Measurements from ENCODE around the gene ELAVL3. TPM values are rescaled to one million over a fixed set of nuclear protein-coding genes. Genes with fewer than 3 reads are reported as not detected.

Gene ELAVL3
- total RNA-seq, 1 experiment from 2014 or later = 1.2 TPM

DNA sequence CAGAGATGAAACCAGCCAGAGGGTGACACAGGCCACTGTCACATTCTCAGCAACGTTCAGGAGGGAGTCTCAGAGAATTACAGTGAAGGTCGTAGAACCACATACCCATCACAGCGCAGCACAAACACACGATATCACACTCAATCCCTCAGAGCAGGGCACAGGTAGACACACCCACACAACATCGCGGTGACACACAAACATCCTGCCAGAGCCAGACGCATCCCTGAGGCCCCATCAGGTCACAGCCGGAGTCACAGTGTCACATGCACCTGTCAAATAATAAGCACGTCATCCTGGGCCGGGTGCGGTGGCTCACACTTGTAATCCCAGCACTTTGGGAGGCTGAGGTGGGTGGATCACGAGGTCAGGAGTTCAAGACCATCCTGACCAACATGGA, 17.5 kb downstream of the ELAVL3 start:
- TF ChIP-seq CTCF (conservative IDR thresholded peaks at IDR 0.05) = no peak

More for the DNA sequence above, 17.5 kb downstream of the ELAVL3 start:
- Histone ChIP-seq H2BK12ac (ENCODE audit: insufficient read length, low read depth, low read length) (no peak overlapping the region), H3K23me2 (ENCODE audit: insufficient read length, low read depth, low read length, poor library complexity, severe bottlenecking) (no peaks in the 10 kb centered on the region), H3K4ac (ENCODE audit: low read depth, low read length) (no peak overlapping the region), H3K9me3 (ENCODE audit: control insufficient read depth, low read depth, low read length) (no peaks in the 10 kb centered on the region), H3K79me1 (ENCODE audit: insufficient read depth, low read depth, low read length, poor library complexity, severe bottlenecking) (no peaks in the 10 kb centered on the region), H3K14ac (ENCODE audit: insufficient read depth, low read length) (no peak overlapping the region; the same call in 1 of the 2 replicates), H3K4me1 (ENCODE audit: insufficient read depth, low read length) (peaks cover 9% of the 10 kb centered on the region; the same call in 1 of the 2 replicates), H3K56ac (ENCODE audit: insufficient read length, low read depth, low read length) (no peak overlapping the region), H4K5ac (ENCODE audit: insufficient read length, low read depth, low read length) (no peak overlapping the region), H2BK15ac (ENCODE audit: low read depth, low read length) (0 out of 2 replicates have a peak overlapping the region, but pooled peaks have one; percentile 34), H3T11ph (ENCODE audit: low read length) (no peak overlapping the region), H3K79me2 (ENCODE audit: insufficient read depth, low read length) (no peaks in the 10 kb centered on the region), H3K18ac (ENCODE audit: insufficient read length, low read depth, low read length) (no peak overlapping the region), H2BK20ac (ENCODE audit: low read depth, low read length, poor library complexity, severe bottlenecking) (no peak overlapping the region), H3K9ac (ENCODE audit: extremely low read depth, insufficient read length, low read length) (no peak overlapping the region), H3K4me2 (ENCODE audit: insufficient read depth, insufficient read length, low read length) (no peak overlapping the region), H3K27ac (ENCODE audit: insufficient read length, low read depth, low read length) (no peak overlapping the region), H4K91ac (ENCODE audit: insufficient read length, low read depth, low read length) (no peak overlapping the region), H4K20me1 (ENCODE audit: control insufficient read depth, insufficient read depth, insufficient read length) (no peaks in the 10 kb centered on the region), H2BK5ac (ENCODE audit: insufficient read length, low read length) (no peak overlapping the region), H2AFZ (ENCODE audit: low read length) (no peak overlapping the region), H2BK120ac (ENCODE audit: low read depth, low read length, poor library complexity, severe bottlenecking) (no peak overlapping the region), H3K23ac (ENCODE audit: insufficient read length, low read depth, low read length) (no peak overlapping the region), H2AK5ac (ENCODE audit: insufficient read length, low read length) (no peak overlapping the region), H3K27me3 (ENCODE audit: insufficient read depth, low read length) (no peaks in the 10 kb centered on the region), H4K8ac (replicated peaks; ENCODE audit: insufficient read length, low read depth, low read length) (no peak overlapping the region)
- no peaks in the 10 kb centered on the region for H3K36me3 Mint-ChIP-seq (ENCODE audit: insufficient read depth in 1 of 3, low read depth in 3 of 3)
- no peaks in the 10 kb centered on the region; a peak in 1 of 5 replicates for H3K9me3 Mint-ChIP-seq
- no CpG with 5 or more reads among the region's 12 CpGs for WGBS (ENCODE audit: extremely low coverage, insufficient read length, low lambda C conversion rate)
- peaks cover 7 to 11% of the 10 kb centered on the region in 2 experiments for H3K4me1 Mint-ChIP-seq
- H3K4me3 Mint-ChIP-seq = no peak overlapping the region
- H3K27ac Mint-ChIP-seq = peak overlapping the region in 2 of 3 experiments; percentile 14 to 17; a peak in 2 of 7 replicates
- no peak for DNase-seq
- H3K27me3 Mint-ChIP-seq (ENCODE audit: low read depth) = peaks cover 4% of the 10 kb centered on the region; the same call in 1 of the 2 replicates
